Nucleus accumbens (tissue), 56 donors: Measurements from ENCODE around the gene POLD3.

Experiments
- DNase-seq, 56 donors: peaks; one replicate each; lab custom pipeline; 2025; lab: John Stamatoyannopoulos, UW

The POLD3 gene

GRCh38 chr11:74592441-74593362 is at the start of gene POLD3:
POLD3 (plus strand) TSS chr11:74592582; CDS start chr11:74592659, 77 bp downstream.
- DNase-seq, result peak; percentile 62 to 98 (median 91)

- no peak for DNase-seq
Measured at GRCh38 chr11:74543991-74544390, 48.4 kb upstream of the POLD3 start.

GRCh38 chr11:74546752-74547151 is 45.6 kb upstream of the POLD3 start:
- DNase-seq, result no peak

GRCh38 chr11:74550991-74551753 is 41.2 kb upstream of the POLD3 start:
- no peak for DNase-seq

GRCh38 chr11:74551754-74552145 is 40.6 kb upstream of the POLD3 start:
- DNase-seq, result no peak

GRCh38 chr11:74557526-74557925 is 34.9 kb upstream of the POLD3 start:
- DNase-seq, result no peak

GRCh38 chr11:74559110-74559933 is 33.1 kb upstream of the POLD3 start:
- no peak for DNase-seq

- DNase-seq, result no peak
Measured at GRCh38 chr11:74559934-74560309, 32.5 kb upstream of the POLD3 start.

- no peak for DNase-seq
Measured at GRCh38 chr11:74566146-74566960, 26.0 kb upstream of the POLD3 start.

GRCh38 chr11:74568028-74568427 is 24.4 kb upstream of the POLD3 start:
- DNase-seq, result no peak

GRCh38 chr11:74570266-74571061 is 21.9 kb upstream of the POLD3 start:
- peak in 8 of 56 donors; percentile 1 to 55 (median 6) for DNase-seq

GRCh38 chr11:74571062-74571399 is 21.4 kb upstream of the POLD3 start:
- DNase-seq, result no peak

- DNase-seq, result no peak
Measured at GRCh38 chr11:74572349-74572748, 20.0 kb upstream of the POLD3 start.

GRCh38 chr11:74574563-74574962 is 17.8 kb upstream of the POLD3 start:
- no peak for DNase-seq

- DNase-seq, result no peak
Measured at GRCh38 chr11:74575999-74576398, 16.4 kb upstream of the POLD3 start.

- no peak for DNase-seq
Measured at GRCh38 chr11:74577181-74577580, 15.2 kb upstream of the POLD3 start.

GRCh38 chr11:74577624-74578396 is 14.6 kb upstream of the POLD3 start:
- no peak for DNase-seq

GRCh38 chr11:74579577-74580270 is 12.7 kb upstream of the POLD3 start:
- DNase-seq, result no peak
